Calu3 (cell line): ENCODE results near the gene DOCK1. TPM values are rescaled to one million over a fixed set of nuclear protein-coding genes. Genes with fewer than 3 reads are reported as not detected.

Source experiments
- BruUV-seq: library from RNA; stranded (reverse); fragments of 400-500 nt; replicated peaks from 2 replicates; lab custom pipeline; 2021; lab: Mats Ljungman, UMichigan
- CTCF ChIA-PET: fragments of 300-600 bp; sonication (Branson Sonifier 250); formaldehyde crosslinking; loops from one replicate; lab custom pipeline; 2022; ENCODE audit warnings: antibody characterized with exemption; lab: Charles Lee
- DNase-seq: peaks from one replicate; pipeline ENCODE4 v3.0.0; 2022
- H3K27ac Mint-ChIP-seq: one replicate; pipeline ENCODE4 v1.8.0; 2022; ENCODE audit warnings: mixed read lengths; ENCODE audit not compliant: unreplicated experiment
- H3K27me3 Mint-ChIP-seq: one replicate; pipeline ENCODE4 v1.8.0; 2022; ENCODE audit warnings: mixed read lengths; ENCODE audit not compliant: unreplicated experiment
- H3K36me3 Mint-ChIP-seq: one replicate; pipeline ENCODE4 v1.8.0; 2022; ENCODE audit warnings: mild to moderate bottlenecking, moderate library complexity, mixed read lengths; ENCODE audit not compliant: insufficient read depth, unreplicated experiment
- H3K4me1 Mint-ChIP-seq: one replicate; pipeline ENCODE4 v1.8.0; 2022; ENCODE audit warnings: mild to moderate bottlenecking, low read depth, mixed read lengths; ENCODE audit not compliant: unreplicated experiment
- H3K4me3 Mint-ChIP-seq: one replicate; pipeline ENCODE4 v1.8.0; 2022; ENCODE audit warnings: mild to moderate bottlenecking, low read depth, moderate library complexity, mixed read lengths; ENCODE audit not compliant: unreplicated experiment
- H3K9me3 Mint-ChIP-seq: one replicate; pipeline ENCODE4 v1.8.0; 2022; ENCODE audit warnings: low read depth, mixed read lengths; ENCODE audit not compliant: unreplicated experiment
- CTCF ChIP-seq: fragments of 200-600 bp; IDR thresholded peaks from one replicate; pipeline ENCODE4 v1.8.0; 2022; ENCODE audit warnings: antibody characterized with exemption; ENCODE audit not compliant: unreplicated experiment
- intact Hi-C: fragments of 100-400 bp; cut with micrococcal nuclease; formaldehyde crosslinking; loops from one replicate; pipeline ENCODE4 v1.10.0; 2022; ENCODE audit not compliant: unreplicated experiment
- total RNA-seq: library from RNA; stranded (reverse); gene quantifications from 2 replicates; pipeline ENCODE4 v1.2.3, GENCODE V29; 2022

The DOCK1 gene
- total RNA-seq, 1 experiment from 2014 or later, result 34.2 TPM

GRCh38 chr10:126921974-126922525 lies 16.8 kb downstream of the DOCK1 start:
- Mint-ChIP-seq H3K4me1 (no peaks in the 10 kb centered on the region), H3K4me3 (no peak overlapping the region), H3K36me3 (no peaks in the 10 kb centered on the region), H3K27me3 (no peaks in the 10 kb centered on the region), H3K27ac (no peak overlapping the region), H3K9me3 (no peaks in the 10 kb centered on the region)
- CTCF ChIA-PET, result no interaction called here
- BruUV-seq, result no TSS peak
- intact Hi-C loops, result no loop called here
- DNase-seq, result no peak
- TF ChIP-seq CTCF, result no peak

GRCh38 chr10:126924180-126924914 lies 19.1 kb downstream of the DOCK1 start:
- intact Hi-C loops, result no loop called here
- H3K27me3 Mint-ChIP-seq, result no peaks in the 10 kb centered on the region
- H3K9me3 Mint-ChIP-seq, result no peaks in the 10 kb centered on the region
- BruUV-seq, result no TSS peak
- CTCF ChIA-PET, result no interaction called here
- DNase-seq, result no peak
- H3K4me1 Mint-ChIP-seq, result no peaks in the 10 kb centered on the region
- peaks cover 2% of the 10 kb centered on the region for H3K36me3 Mint-ChIP-seq
- H3K4me3 Mint-ChIP-seq, result no peak overlapping the region
- TF ChIP-seq CTCF, result no peak
- no peak overlapping the region for H3K27ac Mint-ChIP-seq

- CTCF ChIA-PET, result no interaction called here
- Mint-ChIP-seq H3K27ac (no peak overlapping the region), H3K9me3 (no peaks in the 10 kb centered on the region), H3K4me1 (no peaks in the 10 kb centered on the region), H3K4me3 (no peak overlapping the region), H3K36me3 (peaks cover 4% of the 10 kb centered on the region), H3K27me3 (no peaks in the 10 kb centered on the region)
- no peak for TF ChIP-seq CTCF
- no peak for DNase-seq
- BruUV-seq, result no TSS peak
- intact Hi-C loops, result no loop called here
These were observed 19.7 kb downstream of the DOCK1 start for GRCh38 chr10:126924915-126925300.

- TF ChIP-seq CTCF, result no peak
- no TSS peak for BruUV-seq
- no peak for DNase-seq
- H3K27me3 Mint-ChIP-seq, result no peaks in the 10 kb centered on the region
- intact Hi-C loops, result no loop called here
- H3K4me3 Mint-ChIP-seq, result no peak overlapping the region
- no peaks in the 10 kb centered on the region for H3K4me1 Mint-ChIP-seq
- H3K27ac Mint-ChIP-seq, result no peak overlapping the region
- no peaks in the 10 kb centered on the region for H3K9me3 Mint-ChIP-seq
- CTCF ChIA-PET, result no interaction called here
- H3K36me3 Mint-ChIP-seq, result peaks cover 4% of the 10 kb centered on the region
These were observed 21.3 kb downstream of the DOCK1 start for GRCh38 chr10:126926568-126926967.
